H1 (cell line): ENCODE data around the gene CCNL2. TPM values are rescaled to one million over a fixed set of nuclear protein-coding genes. Genes with fewer than 3 reads are reported as not detected.
A peak's percentile ranks its signal among the peaks of the same experiment; 100 is the strongest.

Experiments
- CTCF ChIA-PET: fragments of 300-600 bp; sonication (Branson Sonifier 250); formaldehyde crosslinking; loops from one replicate; lab custom pipeline; 2021; ENCODE audit not compliant: partially characterized antibody; lab: Charles Lee
- POLR2A ChIA-PET: fragments of 300-600 bp; sonication (Branson Sonifier 250); formaldehyde crosslinking; loops from one replicate; lab custom pipeline; 2021; ENCODE audit warnings: inconsistent platforms; ENCODE audit not compliant: partially characterized antibody; lab: Charles Lee
- DNase-seq, 2 experiments: peaks; one replicate each; pipeline versions ENCODE4 v3.0.0 to v3.0.0-alpha.2; 2010 to 2022; ENCODE audit warnings: low spot score in 2 of 2, low read depth in 1 of 2, mixed read lengths in 1 of 2
- FAIRE-seq: peaks from 2 replicates; lab custom pipeline; 2011; peaks lifted over from hg19 to GRCh38; lab: Jason Lieb, UNC
- H2AFZ ChIP-seq: 2 replicates; pipeline ENCODE4 v1.8.1; 2012; ENCODE audit warnings: low read length, inconsistent platforms
- H2AK5ac ChIP-seq: 2 replicates; pipeline ENCODE4 v1.6.1; 2013; ENCODE audit warnings: low read depth, low read length
- H2BK120ac ChIP-seq: replicated peaks from 2 replicates; pipeline ENCODE3; 2013; ENCODE audit warnings: low read depth, low read length, inconsistent platforms
- H2BK12ac ChIP-seq: 2 replicates; pipeline ENCODE4 v1.6.1; 2013; ENCODE audit warnings: low read depth, low read length
- H2BK15ac ChIP-seq: 2 replicates; pipeline ENCODE4 v1.6.1; 2013; ENCODE audit warnings: low read length
- H2BK20ac ChIP-seq: 2 replicates; pipeline ENCODE4 v1.6.1; 2013; ENCODE audit warnings: low read length
- H2BK5ac ChIP-seq: 2 replicates; pipeline ENCODE4 v1.6.1; 2013; ENCODE audit warnings: low read depth, low read length
- H3K14ac ChIP-seq: 2 replicates; pipeline ENCODE4 v1.6.1; 2013; ENCODE audit warnings: inconsistent platforms; ENCODE audit not compliant: insufficient read length
- H3K18ac ChIP-seq: 2 replicates; pipeline ENCODE4 v1.6.1; 2013; ENCODE audit warnings: low read length; ENCODE audit errors: extremely low read depth
- H3K23ac ChIP-seq: 2 replicates; pipeline ENCODE4 v1.6.1; 2013; ENCODE audit warnings: inconsistent platforms; ENCODE audit not compliant: insufficient read length
- H3K23me2 ChIP-seq: 2 replicates; pipeline ENCODE4 v1.6.1; 2013; ENCODE audit warnings: low read depth, low read length
- H3K27ac ChIP-seq: 2 replicates; pipeline ENCODE4 v1.6.1; 2011; ENCODE audit warnings: low read depth, low read length, inconsistent platforms
- H3K27me3 ChIP-seq, 4 experiments: replicated peaks in 1 of 4; 1 replicate in 1 of 4; 2 replicates in 3 of 4; pipeline versions ENCODE4 v1.6.1 to v1.8.1; 2011 to 2013; ENCODE audit warnings: low read length in 3 of 4, mild to moderate bottlenecking in 3 of 4, inconsistent platforms in 2 of 4, mixed read lengths in 2 of 4, moderate library complexity in 1 of 4; ENCODE audit not compliant: control insufficient read depth in 3 of 4, insufficient read depth in 3 of 4; ENCODE audit errors: extremely low read depth in 1 of 4
- H3K36me3 ChIP-seq, 4 experiments: 2 replicates each; pipeline versions ENCODE4 v1.6.1 to v1.8.1; 2011 to 2013; ENCODE audit warnings: mild to moderate bottlenecking in 4 of 4, low read length in 3 of 4, moderate library complexity in 2 of 4, control low read depth in 1 of 4, inconsistent platforms in 1 of 4; ENCODE audit not compliant: insufficient read depth in 4 of 4, control insufficient read depth in 2 of 4
- H3K4ac ChIP-seq: replicated peaks from 2 replicates; pipeline ENCODE3; 2013; ENCODE audit warnings: low read length, low read depth, mixed read lengths, inconsistent platforms; ENCODE audit not compliant: insufficient read length
- H3K4me1 ChIP-seq, 4 experiments: replicated peaks in 1 of 4; 1 replicate in 1 of 4; 2 replicates in 3 of 4; pipeline versions ENCODE4 v1.6.1 to v1.8.1; 2011 to 2013; ENCODE audit warnings: low read length in 3 of 4, inconsistent platforms in 2 of 4, mixed read lengths in 1 of 4; ENCODE audit not compliant: insufficient read depth in 4 of 4, control insufficient read depth in 3 of 4
- H3K4me2 ChIP-seq, 2 experiments: 2 replicates each; pipeline versions ENCODE4 v1.6.1 to v1.8.1; 2011 to 2013; ENCODE audit warnings: low read depth in 2 of 2, low read length in 2 of 2, control low read depth in 1 of 2, inconsistent platforms in 1 of 2, mild to moderate bottlenecking in 1 of 2; ENCODE audit not compliant: insufficient read depth in 1 of 2
- H3K4me3 ChIP-seq, 4 experiments: fragments of 200-600, 300-600 bp in 1 of 4; sonication (generic), shearing (Covaris generic), sonication (Bioruptor Twin) in 1 of 4; 2 replicates each; pipeline versions ENCODE4 v1.5.1 to v1.8.1; 2011 to 2016; ENCODE audit warnings: low read length in 4 of 4, low read depth in 3 of 4, control low read depth in 2 of 4, inconsistent platforms in 2 of 4, mild to moderate bottlenecking in 2 of 4, mixed read lengths in 1 of 4, moderate library complexity in 1 of 4; ENCODE audit not compliant: insufficient read depth in 2 of 4; ENCODE audit errors: extremely low read depth in 1 of 4
- H3K56ac ChIP-seq: replicated peaks from 2 replicates; pipeline ENCODE3; 2013; ENCODE audit warnings: low read depth, mild to moderate bottlenecking, mixed read lengths, low read length, inconsistent platforms; ENCODE audit not compliant: insufficient read length
- H3K79me1 ChIP-seq: 2 replicates; pipeline ENCODE4 v1.6.1; 2013; ENCODE audit warnings: low read depth, low read length, control low read depth
- H3K79me2 ChIP-seq, 2 experiments: 2 replicates each; pipeline versions ENCODE4 v1.6.1 to v1.8.1; 2012 to 2013; ENCODE audit warnings: low read length in 2 of 2, mild to moderate bottlenecking in 2 of 2, inconsistent platforms in 1 of 2; ENCODE audit not compliant: insufficient read depth in 2 of 2, control insufficient read depth in 1 of 2
- H3K9ac ChIP-seq, 4 experiments: replicated peaks in 1 of 4; 1 replicate in 1 of 4; 2 replicates in 3 of 4; pipeline versions ENCODE4 v1.6.1 to v1.8.1; 2011 to 2013; ENCODE audit warnings: low read depth in 3 of 4, low read length in 3 of 4, control low read depth in 2 of 4, mild to moderate bottlenecking in 2 of 4, moderate library complexity in 2 of 4, inconsistent platforms in 1 of 4; ENCODE audit errors: extremely low read depth in 1 of 4
- H3K9me3 ChIP-seq, 2 experiments: 2 replicates each; pipeline versions ENCODE4 v1.6.1 to v1.8.1; 2012 to 2013; ENCODE audit warnings: mild to moderate bottlenecking in 2 of 2, moderate library complexity in 2 of 2, control low read depth in 1 of 2, inconsistent platforms in 1 of 2, low read depth in 1 of 2, low read length in 1 of 2, mixed read lengths in 1 of 2; ENCODE audit not compliant: insufficient read depth in 2 of 2
- H4K20me1 ChIP-seq, 2 experiments: replicated peaks in 1 of 2; 2 replicates each; pipeline versions ENCODE3 to v1.8.1; 2011 to 2013; ENCODE audit warnings: inconsistent platforms in 2 of 2, low read length in 2 of 2, mild to moderate bottlenecking in 1 of 2; ENCODE audit not compliant: insufficient read depth in 2 of 2, control insufficient read depth in 1 of 2
- H4K5ac ChIP-seq: 2 replicates; pipeline ENCODE4 v1.6.1; 2013; ENCODE audit warnings: low read length, low read depth, mixed read lengths, inconsistent platforms; ENCODE audit not compliant: insufficient read length
- H4K8ac ChIP-seq: 2 replicates; pipeline ENCODE4 v1.8.0; 2013; ENCODE audit warnings: mild to moderate bottlenecking, moderate library complexity, low read length, inconsistent platforms; ENCODE audit not compliant: insufficient read depth; ENCODE audit errors: extremely low read depth
- H4K91ac ChIP-seq: replicated peaks from 2 replicates; pipeline ENCODE3; 2013; ENCODE audit warnings: low read length, mixed read lengths, inconsistent platforms; ENCODE audit not compliant: insufficient read length
- BACH1 ChIP-seq: IDR thresholded peaks from 2 replicates; pipeline ENCODE4 v1.6.1; 2012; ENCODE audit warnings: low read length, improper control_type of control experiment
- POLR2A ChIP-seq, 2 experiments: IDR thresholded peaks; 1 replicate in 1 of 2; 2 replicates in 1 of 2; pipeline ENCODE4 v1.6.1; 2011; ENCODE audit warnings: low read depth in 2 of 2, low read length in 2 of 2, mild to moderate bottlenecking in 2 of 2; ENCODE audit errors: control extremely low read depth in 1 of 2
- RBBP5 ChIP-seq: IDR thresholded peaks from 2 replicates; pipeline ENCODE4 v1.7.1; 2012; ENCODE audit warnings: low read depth, mild to moderate bottlenecking, inconsistent platforms, low read length, moderate library complexity, borderline replicate concordance
- TAF1 ChIP-seq: IDR thresholded peaks from 2 replicates; pipeline ENCODE4 v1.6.1; 2011; ENCODE audit warnings: mild to moderate bottlenecking, low read depth, low read length
- WGBS, 2 experiments: shearing (Covaris generic) in 1 of 2; methylation state at CpG; one replicate each; pipeline versions ENCODE4 v1.1.6 to v1.1.7; 2013 to 2015; ENCODE audit warnings: low lambda C conversion rate in 2 of 2, mixed read lengths in 2 of 2, inconsistent platforms in 1 of 2, low coverage in 1 of 2, missing lambda C conversion rate in 1 of 2; ENCODE audit not compliant: insufficient replicate concordance in 2 of 2, insufficient coverage in 1 of 2, insufficient read length in 1 of 2; ENCODE audit errors: extremely low coverage in 1 of 2, missing lambda C conversion rate in 1 of 2; 5-methylcytosine and 5-hydroxymethylcytosine counted together
- polyA plus RNA-seq, 7 experiments: library from polyadenylated mRNA; depleted of rRNA in 3 of 7; stranded (reverse) in 5 of 7; unstranded in 2 of 7; fragments of >200 nt in 5 of 7; fragments of 200-250 nt in 2 of 7; gene quantifications; 1 replicate in 5 of 7; 2 replicates in 1 of 7; 4 replicates in 1 of 7; pipeline versions ENCODE4 v1.2.1 to v1.2.3, GENCODE V29; 2011 to 2013; ENCODE audit warnings: missing spikeins in 2 of 7, mixed read lengths in 2 of 7
- total RNA-seq: library from RNA; stranded (reverse); fragmentation: NEBNext Ultra II Directional; extraction: Animal tissue kit (Norgen Biotek cat#: 25700); gene quantifications from 2 replicates; pipeline ENCODE4 v1.2.1, GENCODE V29; 2021
- TF ChIP-seq, protein P1 (sequence below): IDR thresholded peaks from 2 replicates; pipeline ENCODE4 v1.6.1; 2011; ENCODE audit warnings: low read length, improper control_type of control experiment

The CCNL2 gene
- total and polyA plus RNA-seq, 2 of the 8 experiments (the other 6 are each of a cell fraction or from before 2014, with no cell fraction given): 79.8 to 120 TPM

DNA sequence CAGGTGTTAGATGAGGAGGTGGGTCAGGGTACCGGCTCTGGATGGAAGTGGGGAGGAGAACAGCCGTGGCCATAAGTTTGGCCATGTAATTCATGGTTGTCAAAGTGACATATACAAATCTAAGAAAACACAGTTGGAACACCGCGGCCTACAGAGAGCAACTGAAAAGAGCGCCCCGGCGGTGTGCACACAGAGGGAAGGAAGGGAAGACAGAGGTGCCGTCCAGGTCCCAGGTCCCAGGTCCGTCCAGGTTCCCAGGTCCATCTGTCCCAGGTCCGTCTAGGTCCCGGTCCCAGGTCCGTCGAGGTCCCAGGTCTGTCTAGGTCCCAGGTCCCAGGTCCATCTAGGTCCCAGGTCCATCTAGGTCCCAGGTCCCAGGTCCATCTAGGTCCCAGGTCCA is 12.5 kb upstream of the CCNL2 start:
- H2AK5ac ChIP-seq: no peak overlapping the region
- peaks cover 4 to 7% of the 10 kb centered on the region in 2 experiments; a peak in 1 of 4 replicates for H3K9me3 ChIP-seq
- no peaks in the 10 kb centered on the region; the same call in 1 of the 2 replicates for H3K79me1 ChIP-seq
- ChIA-PET POLR2A (interaction anchor here (0.9 to 4.8 kb wide), 13 partner anchors 9 to 67 kb away, joined by 3 to 27 read pairs (median 6); partner anchors contain the start of genes ANKRD65, AURKAIP1 and CCNL2), CTCF (interaction anchor here (0.9 to 1.5 kb wide), 2 partner anchors 11 to 30 kb away, joined by 3 to 9 read pairs; no protein-coding TSS in a partner anchor)
- peak overlapping the region; percentile 13; the same call in 1 of the 2 replicates for H3K18ac ChIP-seq
- no peak overlapping the region for H2BK15ac ChIP-seq
- H3K4me3 ChIP-seq: no peak overlapping the region
- no peak overlapping the region for H3K23ac ChIP-seq
- FAIRE-seq: no peak
- TF ChIP-seq TAF1: no peak
- TF ChIP-seq POLR2A (IDR thresholded peaks at IDR 0.05; ENCODE audit: control extremely low read depth in 1 of 2, low read depth in 2 of 2, low read length in 2 of 2): no peak
- TF ChIP-seq, protein P1, sequence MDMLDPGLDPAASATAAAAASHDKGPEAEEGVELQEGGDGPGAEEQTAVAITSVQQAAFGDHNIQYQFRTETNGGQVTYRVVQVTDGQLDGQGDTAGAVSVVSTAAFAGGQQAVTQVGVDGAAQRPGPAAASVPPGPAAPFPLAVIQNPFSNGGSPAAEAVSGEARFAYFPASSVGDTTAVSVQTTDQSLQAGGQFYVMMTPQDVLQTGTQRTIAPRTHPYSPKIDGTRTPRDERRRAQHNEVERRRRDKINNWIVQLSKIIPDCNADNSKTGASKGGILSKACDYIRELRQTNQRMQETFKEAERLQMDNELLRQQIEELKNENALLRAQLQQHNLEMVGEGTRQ: no peak
- TF ChIP-seq BACH1: no peak
- no peak for TF ChIP-seq RBBP5
- 93% methylated on average over 11 of the region's 13 CpGs; no CpG with 5 or more reads in 1 of the 2 experiments for WGBS, 2 experiments
- peak overlapping the region; percentile 47 for H4K5ac ChIP-seq
- H3K4me2 ChIP-seq: no peak overlapping the region; a peak in 2 of 4 replicates
- H3K4me1 ChIP-seq: peaks cover 5 to 20% (median 12%) of the 10 kb centered on the region in 4 experiments
- H3K27me3 ChIP-seq: no peaks in the 10 kb centered on the region
- no peak overlapping the region for H2BK120ac ChIP-seq
- H2BK20ac ChIP-seq: no peak overlapping the region
- H3K36me3 ChIP-seq: peaks cover 0 to 19% (median 1%) of the 10 kb centered on the region in 4 experiments; a peak in 2 of 8 replicates
- no peak for DNase-seq
- no peak overlapping the region for H3K14ac ChIP-seq
- H3K27ac ChIP-seq: no peak overlapping the region
- no peak overlapping the region for H4K91ac ChIP-seq
- H3K9ac ChIP-seq: no peak overlapping the region
- 0 out of 2 replicates have a peak overlapping the region, but pooled peaks have one; percentile 60 for H2BK12ac ChIP-seq
- peak overlapping the region; percentile 78 for H3K4ac ChIP-seq
- no peak overlapping the region for H3K56ac ChIP-seq
- no peak overlapping the region for H2AFZ ChIP-seq
- H3K79me2 ChIP-seq: peaks cover 11 to 21% of the 10 kb centered on the region in 2 experiments
- peak overlapping the region; percentile 75; the same call in 1 of the 2 replicates for H2BK5ac ChIP-seq
- H4K20me1 ChIP-seq: no peaks in the 10 kb centered on the region
- no peaks in the 10 kb centered on the region for H3K23me2 ChIP-seq
- H4K8ac ChIP-seq: peak overlapping the region; percentile 89
